ENCODE results near the gene CTNNA3. TPM values are rescaled to one million over a fixed set of nuclear protein-coding genes. Genes with fewer than 3 reads are reported as not detected.

CTNNA3 gene
- polyA plus RNA-seq, 1 experiment, result not detected

- ChIA-PET CTCF (interaction anchor here (1.4 kb wide), 1 partner anchor 13 kb away, joined by 3 read pairs; no protein-coding TSS in a partner anchor), POLR2A (no interaction called here)
- DNase-seq (ENCODE audit: low read depth), result no peak
- no peaks in the 10 kb centered on the region for H3K36me3 ChIP-seq (ENCODE audit: control insufficient read depth, insufficient read depth, low read length)
- no peak for TF ChIP-seq CTCF (IDR thresholded peaks at IDR 0.05; ENCODE audit: insufficient read depth, low read depth, low read length)
- H3K27me3 ChIP-seq (ENCODE audit: control insufficient read depth, insufficient read depth, low read length), result no peaks in the 10 kb centered on the region
- no peak overlapping the region for H3K4me3 ChIP-seq (ENCODE audit: low read depth, low read length)
These were observed 66.5 kb downstream of the CTNNA3 start for GRCh38 chr10:67629461-67629971.

- CTCF ChIA-PET, result no interaction called here
- Histone ChIP-seq H3K4me3 (ENCODE audit: low read depth, low read length) (no peak overlapping the region), H3K36me3 (ENCODE audit: control insufficient read depth, insufficient read depth, low read length) (no peaks in the 10 kb centered on the region), H3K27me3 (ENCODE audit: control insufficient read depth, insufficient read depth, low read length) (no peaks in the 10 kb centered on the region)
- no peak for DNase-seq (ENCODE audit: low read depth)
- no peak for TF ChIP-seq CTCF (IDR thresholded peaks at IDR 0.05; ENCODE audit: insufficient read depth, low read depth, low read length)
- POLR2A ChIA-PET, result no interaction called here
These were observed 73.0 kb downstream of the CTNNA3 start for GRCh38 chr10:67622984-67623383.

- DNase-seq (ENCODE audit: low read depth), result no peak
- Histone ChIP-seq H3K4me3 (ENCODE audit: low read depth, low read length) (no peak overlapping the region), H3K27me3 (ENCODE audit: control insufficient read depth, insufficient read depth, low read length) (no peaks in the 10 kb centered on the region), H3K36me3 (ENCODE audit: control insufficient read depth, insufficient read depth, low read length) (no peaks in the 10 kb centered on the region)
- ChIA-PET CTCF (no interaction called here), POLR2A (no interaction called here)
- no peak for TF ChIP-seq CTCF (IDR thresholded peaks at IDR 0.05; ENCODE audit: insufficient read depth, low read depth, low read length)
These were observed 73.5 kb downstream of the CTNNA3 start for GRCh38 chr10:67622511-67622910.

GRCh38 chr10:67621834-67622233, 74.2 kb downstream of the CTNNA3 start:
- no peak for TF ChIP-seq CTCF (IDR thresholded peaks at IDR 0.05; ENCODE audit: insufficient read depth, low read depth, low read length)
- H3K36me3 ChIP-seq (ENCODE audit: control insufficient read depth, insufficient read depth, low read length), result no peaks in the 10 kb centered on the region
- H3K4me3 ChIP-seq (ENCODE audit: low read depth, low read length), result no peak overlapping the region
- H3K27me3 ChIP-seq (ENCODE audit: control insufficient read depth, insufficient read depth, low read length), result no peaks in the 10 kb centered on the region
- ChIA-PET POLR2A (no interaction called here), CTCF (no interaction called here)
- DNase-seq (ENCODE audit: low read depth), result no peak

GRCh38 chr10:67618116-67618515, 77.9 kb downstream of the CTNNA3 start:
- CTCF ChIA-PET, result no interaction called here
- no peak overlapping the region for H3K4me3 ChIP-seq (ENCODE audit: low read depth, low read length)
- no peak for DNase-seq (ENCODE audit: low read depth)
- TF ChIP-seq CTCF (IDR thresholded peaks at IDR 0.05; ENCODE audit: insufficient read depth, low read depth, low read length), result no peak
- H3K36me3 ChIP-seq (ENCODE audit: control insufficient read depth, insufficient read depth, low read length), result no peaks in the 10 kb centered on the region
- H3K27me3 ChIP-seq (ENCODE audit: control insufficient read depth, insufficient read depth, low read length), result no peaks in the 10 kb centered on the region
- POLR2A ChIA-PET, result no interaction called here

Data from BJ (cell line).